NCI-H510A treated with DMSO at 0.1 percent for 48 hours (cell line): ENCODE results near the gene RNF182.
"Not testable (repeated sequence)": the region's sequence is repeated elsewhere in the genome, so short reads cannot be mapped to it uniquely, and the experiment has no call there.

Experiments used
- DNase-seq: peaks from one replicate; lab custom pipeline; 2025; lab: John Stamatoyannopoulos, UW

RNF182 gene

GRCh38 chr6:13924949-13925881, at the start of gene RNF182:
TSS of gene RNF182 (plus strand) at chr6:13924952. CDS start at chr6:13977120, 52,168 bp downstream.
- DNase-seq = peak; percentile 42

- DNase-seq = no peak
These were observed 47.7 kb upstream of the RNF182 start for GRCh38 chr6:13877051-13877450.

GRCh38 chr6:13880061-13880663, 44.6 kb upstream of the RNF182 start:
- DNase-seq = not testable (repeated sequence)

GRCh38 chr6:13881621-13882165, 43.1 kb upstream of the RNF182 start:
- no peak for DNase-seq

- no peak for DNase-seq
These were observed 40.8 kb upstream of the RNF182 start for GRCh38 chr6:13883966-13884365.

GRCh38 chr6:13884397-13884796, 40.4 kb upstream of the RNF182 start:
- DNase-seq = no peak

- DNase-seq = no peak
These were observed 39.2 kb upstream of the RNF182 start for GRCh38 chr6:13885601-13886000.

- DNase-seq = no peak
These were observed 37.8 kb upstream of the RNF182 start for GRCh38 chr6:13886949-13887348.

GRCh38 chr6:13892017-13892645, 32.6 kb upstream of the RNF182 start:
- DNase-seq = no peak

GRCh38 chr6:13902922-13903321, 21.8 kb upstream of the RNF182 start:
- DNase-seq = no peak

GRCh38 chr6:13903364-13903763, 21.4 kb upstream of the RNF182 start:
- no peak for DNase-seq

- no peak for DNase-seq
These were observed 17.8 kb upstream of the RNF182 start for GRCh38 chr6:13907001-13907350.

- no peak for DNase-seq
These were observed 17.0 kb upstream of the RNF182 start for GRCh38 chr6:13907614-13908215.

- DNase-seq = peak; percentile 79
These were observed 15.8 kb upstream of the RNF182 start for GRCh38 chr6:13908955-13909381.

GRCh38 chr6:13910443-13910842, 14.3 kb upstream of the RNF182 start:
- no peak for DNase-seq

- DNase-seq = no peak
These were observed 13.4 kb upstream of the RNF182 start for GRCh38 chr6:13911337-13911736.

- no peak for DNase-seq
These were observed 11.3 kb upstream of the RNF182 start for GRCh38 chr6:13913226-13914001.

- DNase-seq = no peak
These were observed 10.4 kb upstream of the RNF182 start for GRCh38 chr6:13914351-13914750.

- no peak for DNase-seq
These were observed 9.1 kb upstream of the RNF182 start for GRCh38 chr6:13915561-13916229.

GRCh38 chr6:13916230-13916944, 8.4 kb upstream of the RNF182 start:
- no peak for DNase-seq
